ENCODE results near the gene COX5B.

The COX5B gene

DNA sequence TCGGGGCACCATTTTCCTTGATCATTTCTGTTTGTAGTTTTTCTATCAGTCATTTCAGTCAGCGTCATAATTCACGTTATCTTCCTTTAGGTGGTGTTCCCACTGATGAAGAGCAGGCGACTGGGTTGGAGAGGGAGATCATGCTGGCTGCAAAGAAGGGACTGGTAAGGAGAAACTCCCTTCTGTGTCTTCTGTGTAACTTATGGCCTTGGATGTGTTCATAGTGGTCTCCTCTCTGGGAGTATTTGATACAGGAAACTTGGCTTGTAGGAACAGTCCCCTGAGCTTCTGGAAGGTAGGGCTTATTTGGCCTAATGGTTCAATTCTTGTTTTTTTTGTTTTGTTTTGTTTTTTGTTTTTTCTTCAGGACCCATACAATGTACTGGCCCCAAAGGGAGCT lies 1.1 kb downstream of the COX5B start:
- H4K8ac ChIP-seq (ENCODE audit: low read depth, low read length) = no peak overlapping the region
- no peak overlapping the region for H3K4ac ChIP-seq (ENCODE audit: low read depth, low read length)
- H3K9me3 ChIP-seq (ENCODE audit: insufficient read depth, low read depth, low read length) = no peaks in the 10 kb centered on the region
- H2BK5ac ChIP-seq (ENCODE audit: low read depth, low read length, poor library complexity) = no peak overlapping the region
- H3K27ac ChIP-seq (ENCODE audit: low read depth, low read length) = no peak overlapping the region
- WGBS (ENCODE audit: extremely low coverage, insufficient coverage, insufficient read length) = no CpG with 5 or more reads among the region's 4 CpGs
- peak overlapping the region; percentile 68 for H3K4me2 ChIP-seq (ENCODE audit: low read length)
- H3K79me1 ChIP-seq (ENCODE audit: low read length) = peaks cover 7% of the 10 kb centered on the region
- no peak overlapping the region for H3K18ac ChIP-seq (ENCODE audit: low read length)
- no peak for DNase-seq
- H4K91ac ChIP-seq (ENCODE audit: low read depth, low read length) = no peak overlapping the region
- no peak overlapping the region for H3K23ac ChIP-seq (ENCODE audit: low read length)
- no peaks in the 10 kb centered on the region for H3K27me3 ChIP-seq (ENCODE audit: insufficient read depth, low read length)
- no peak overlapping the region for H2AK5ac ChIP-seq (ENCODE audit: low read length)
- peak overlapping the region; percentile 11 for H3K9ac ChIP-seq (ENCODE audit: low read length)
- H2AFZ ChIP-seq (ENCODE audit: insufficient read depth, low read length, poor library complexity) = no peak overlapping the region
- no peak overlapping the region for H4K12ac ChIP-seq (ENCODE audit: low read depth, low read length)
- H3K79me2 ChIP-seq (ENCODE audit: control insufficient read depth, insufficient read depth, low read length, poor library complexity) = peaks cover 7% of the 10 kb centered on the region
- no peak overlapping the region for H2BK120ac ChIP-seq (ENCODE audit: insufficient read depth, low read length, poor library complexity)
- H3K14ac ChIP-seq (ENCODE audit: low read length) = no peak overlapping the region
- H3K4me3 ChIP-seq (ENCODE audit: low read depth, low read length) = no peak overlapping the region
- H3K4me1 ChIP-seq (ENCODE audit: control insufficient read depth in 1 of 2, insufficient read depth in 2 of 2, low read length in 2 of 2) = peaks cover 4 to 6% of the 10 kb centered on the region in 2 experiments
- peaks cover 4 to 18% of the 10 kb centered on the region in 2 experiments for H3K36me3 ChIP-seq (ENCODE audit: control insufficient read depth in 1 of 2, insufficient read depth in 2 of 2, low read length in 2 of 2)
- H2BK12ac ChIP-seq (ENCODE audit: low read length) = no peak overlapping the region

DNA sequence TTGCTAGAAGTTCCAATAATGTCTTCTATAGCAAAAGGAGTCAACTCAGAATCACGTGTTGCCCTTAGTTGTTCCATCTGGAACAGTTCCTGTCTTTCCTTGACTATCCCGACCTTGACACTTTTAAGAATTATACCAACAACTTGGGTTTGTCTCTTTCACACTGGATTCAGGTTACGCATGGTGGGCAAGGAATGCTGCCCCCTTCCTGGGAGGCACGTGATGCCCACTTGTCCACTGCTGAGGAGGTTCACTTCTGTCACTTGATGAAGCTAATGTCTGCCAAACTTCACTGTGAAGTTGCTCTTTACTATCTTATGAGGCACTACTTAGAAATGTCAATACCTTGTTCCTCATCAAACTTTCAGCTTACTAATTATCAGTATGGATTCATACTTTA lies 5.3 kb downstream of the COX5B start:
- no peak overlapping the region for H2BK12ac ChIP-seq (ENCODE audit: low read length)
- no peak overlapping the region for H3K4me3 ChIP-seq (ENCODE audit: low read depth, low read length)
- no peak overlapping the region for H3K4ac ChIP-seq (ENCODE audit: low read depth, low read length)
- H2AFZ ChIP-seq (ENCODE audit: insufficient read depth, low read length, poor library complexity) = no peak overlapping the region
- DNase-seq = no peak
- peaks cover 1% of the 10 kb centered on the region for H3K79me1 ChIP-seq (ENCODE audit: low read length)
- no peak overlapping the region for H2AK5ac ChIP-seq (ENCODE audit: low read length)
- WGBS (ENCODE audit: extremely low coverage, insufficient coverage, insufficient read length) = no CpG with 5 or more reads among the region's 4 CpGs
- H3K18ac ChIP-seq (ENCODE audit: low read length) = no peak overlapping the region
- H3K27ac ChIP-seq (ENCODE audit: low read depth, low read length) = no peak overlapping the region
- H3K27me3 ChIP-seq (ENCODE audit: insufficient read depth, low read length) = no peaks in the 10 kb centered on the region
- H3K23ac ChIP-seq (ENCODE audit: low read length) = no peak overlapping the region
- no peak overlapping the region for H2BK5ac ChIP-seq (ENCODE audit: low read depth, low read length, poor library complexity)
- H3K4me2 ChIP-seq (ENCODE audit: low read length) = no peak overlapping the region
- H4K12ac ChIP-seq (ENCODE audit: low read depth, low read length) = no peak overlapping the region
- H4K8ac ChIP-seq (ENCODE audit: low read depth, low read length) = no peak overlapping the region
- H3K14ac ChIP-seq (ENCODE audit: low read length) = no peak overlapping the region
- no peak overlapping the region for H3K9ac ChIP-seq (ENCODE audit: low read length)
- H3K9me3 ChIP-seq (ENCODE audit: insufficient read depth, low read depth, low read length) = peaks cover 8% of the 10 kb centered on the region
- H3K4me1 ChIP-seq (ENCODE audit: control insufficient read depth in 1 of 2, insufficient read depth in 2 of 2, low read length in 2 of 2) = peaks cover 0 to 2% of the 10 kb centered on the region in 2 experiments
- H3K36me3 ChIP-seq (ENCODE audit: control insufficient read depth in 1 of 2, insufficient read depth in 2 of 2, low read length in 2 of 2) = peaks cover 13 to 37% of the 10 kb centered on the region in 2 experiments
- H4K91ac ChIP-seq (ENCODE audit: low read depth, low read length) = no peak overlapping the region
- peaks cover 3% of the 10 kb centered on the region for H3K79me2 ChIP-seq (ENCODE audit: control insufficient read depth, insufficient read depth, low read length, poor library complexity)
- no peak overlapping the region for H2BK120ac ChIP-seq (ENCODE audit: insufficient read depth, low read length, poor library complexity)

DNA sequence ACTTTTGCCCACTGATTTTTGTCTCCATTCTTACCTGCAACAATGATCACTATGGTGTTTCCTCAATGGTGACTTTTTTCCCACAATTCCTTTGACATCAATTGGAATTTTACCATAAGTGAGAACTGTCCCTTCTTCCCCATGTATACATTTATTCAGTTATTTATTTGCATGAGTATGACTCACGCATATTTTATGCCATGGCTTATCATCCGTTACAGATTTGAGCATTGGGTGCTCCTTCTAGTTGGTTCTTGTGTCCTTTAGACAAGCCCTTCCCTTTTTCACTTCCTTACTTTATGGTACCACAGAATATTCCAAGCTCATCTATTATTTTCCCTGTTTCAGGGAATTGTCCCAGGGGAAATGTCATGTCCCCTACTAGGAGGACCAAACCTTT lies 7.6 kb downstream of the COX5B start:
- H4K8ac ChIP-seq (ENCODE audit: low read depth, low read length) = no peak overlapping the region
- H3K18ac ChIP-seq (ENCODE audit: low read length) = no peak overlapping the region
- H3K14ac ChIP-seq (ENCODE audit: low read length) = no peak overlapping the region
- H3K23ac ChIP-seq (ENCODE audit: low read length) = no peak overlapping the region
- no peaks in the 10 kb centered on the region for H3K79me1 ChIP-seq (ENCODE audit: low read length)
- H3K4me1 ChIP-seq (ENCODE audit: control insufficient read depth in 1 of 2, insufficient read depth in 2 of 2, low read length in 2 of 2) = no peaks in the 10 kb centered on the region
- H3K27me3 ChIP-seq (ENCODE audit: insufficient read depth, low read length) = no peaks in the 10 kb centered on the region
- H4K12ac ChIP-seq (ENCODE audit: low read depth, low read length) = no peak overlapping the region
- no peak overlapping the region for H2AK5ac ChIP-seq (ENCODE audit: low read length)
- H3K4me2 ChIP-seq (ENCODE audit: low read length) = no peak overlapping the region
- no peak overlapping the region for H2BK12ac ChIP-seq (ENCODE audit: low read length)
- H3K9ac ChIP-seq (ENCODE audit: low read length) = no peak overlapping the region
- H2BK5ac ChIP-seq (ENCODE audit: low read depth, low read length, poor library complexity) = no peak overlapping the region
- H3K4ac ChIP-seq (ENCODE audit: low read depth, low read length) = no peak overlapping the region
- H2AFZ ChIP-seq (ENCODE audit: insufficient read depth, low read length, poor library complexity) = no peak overlapping the region
- no CpG with 5 or more reads among the region's 2 CpGs for WGBS (ENCODE audit: extremely low coverage, insufficient coverage, insufficient read length)
- peaks cover 31 to 47% of the 10 kb centered on the region in 2 experiments for H3K36me3 ChIP-seq (ENCODE audit: control insufficient read depth in 1 of 2, insufficient read depth in 2 of 2, low read length in 2 of 2)
- no peak overlapping the region for H2BK120ac ChIP-seq (ENCODE audit: insufficient read depth, low read length, poor library complexity)
- no peak overlapping the region for H3K27ac ChIP-seq (ENCODE audit: low read depth, low read length)
- no peaks in the 10 kb centered on the region for H3K79me2 ChIP-seq (ENCODE audit: control insufficient read depth, insufficient read depth, low read length, poor library complexity)
- H3K4me3 ChIP-seq (ENCODE audit: low read depth, low read length) = no peak overlapping the region
- H3K9me3 ChIP-seq (ENCODE audit: insufficient read depth, low read depth, low read length) = peaks cover 10% of the 10 kb centered on the region
- no peak overlapping the region for H4K91ac ChIP-seq (ENCODE audit: low read depth, low read length)
- DNase-seq = no peak

DNA sequence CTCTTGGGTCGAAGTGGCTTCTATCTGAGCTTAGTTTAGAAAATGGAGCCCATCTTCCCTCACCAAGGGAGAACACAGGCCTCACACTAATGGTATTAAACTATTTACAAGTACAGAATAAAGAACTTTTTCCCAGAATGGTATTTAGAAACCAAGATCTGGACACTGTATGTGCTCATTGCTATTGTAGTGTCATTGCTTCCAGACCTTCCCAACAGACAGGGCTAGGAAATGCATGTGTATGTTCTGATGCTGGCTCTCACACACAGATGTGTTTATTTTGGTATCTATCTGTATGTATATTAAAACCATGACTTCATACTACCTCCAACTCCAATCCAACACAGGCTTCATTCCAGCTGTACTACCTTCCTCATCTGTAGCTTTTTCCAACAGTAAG lies 8.0 kb downstream of the COX5B start:
- Histone ChIP-seq H3K4me1 (ENCODE audit: control insufficient read depth in 1 of 2, insufficient read depth in 2 of 2, low read length in 2 of 2) (no peaks in the 10 kb centered on the region), H3K18ac (ENCODE audit: low read length) (no peak overlapping the region), H4K8ac (ENCODE audit: low read depth, low read length) (no peak overlapping the region), H3K27ac (ENCODE audit: low read depth, low read length) (no peak overlapping the region), H3K14ac (ENCODE audit: low read length) (no peak overlapping the region), H2BK5ac (ENCODE audit: low read depth, low read length, poor library complexity) (no peak overlapping the region), H3K4me3 (ENCODE audit: low read depth, low read length) (no peak overlapping the region), H3K4me2 (ENCODE audit: low read length) (no peak overlapping the region), H3K9ac (ENCODE audit: low read length) (no peak overlapping the region), H3K9me3 (ENCODE audit: insufficient read depth, low read depth, low read length) (peaks cover 10% of the 10 kb centered on the region), H3K79me1 (ENCODE audit: low read length) (no peaks in the 10 kb centered on the region), H2BK120ac (ENCODE audit: insufficient read depth, low read length, poor library complexity) (no peak overlapping the region), H3K27me3 (ENCODE audit: insufficient read depth, low read length) (no peaks in the 10 kb centered on the region), H2AFZ (ENCODE audit: insufficient read depth, low read length, poor library complexity) (no peak overlapping the region), H4K91ac (ENCODE audit: low read depth, low read length) (no peak overlapping the region), H2AK5ac (ENCODE audit: low read length) (no peak overlapping the region), H3K79me2 (ENCODE audit: control insufficient read depth, insufficient read depth, low read length, poor library complexity) (no peaks in the 10 kb centered on the region), H3K36me3 (ENCODE audit: control insufficient read depth in 1 of 2, insufficient read depth in 2 of 2, low read length in 2 of 2) (peaks cover 35 to 50% of the 10 kb centered on the region in 2 experiments), H2BK12ac (ENCODE audit: low read length) (no peak overlapping the region), H3K23ac (ENCODE audit: low read length) (no peak overlapping the region), H4K12ac (ENCODE audit: low read depth, low read length) (no peak overlapping the region), H3K4ac (ENCODE audit: low read depth, low read length) (no peak overlapping the region)
- WGBS (ENCODE audit: extremely low coverage, insufficient coverage, insufficient read length) = no CpG with 5 or more reads among the region's 1 CpG
- no peak for DNase-seq

All from trophoblast cell (in vitro differentiated cells and primary cell).